K562 (cell line): Measurements from ENCODE around the gene POLD4. TPM values are rescaled to one million over a fixed set of nuclear protein-coding genes. Genes with fewer than 3 reads are reported as not detected.
A peak's percentile ranks its signal among the peaks of the same experiment; 100 is the strongest.

Experiments
- BRF2 ChIP-seq: IDR thresholded peaks from 3 replicates; pipeline ENCODE4 v1.6.1; 2011; ENCODE audit warnings: borderline replicate concordance, mild to moderate bottlenecking; ENCODE audit not compliant: insufficient read length, insufficient read depth
- CEBPB ChIP-seq: fragments of 450-650 bp; IDR thresholded peaks from 2 replicates; pipeline ENCODE4 v1.6.1; 2016; ENCODE audit warnings: missing genetic modification characterization, missing compliant biosample characterization
- ERF ChIP-seq: fragments of 450-650 bp; formaldehyde crosslinking; IDR thresholded peaks from 2 replicates; pipeline ENCODE4 v1.4.0; 2020; ENCODE audit warnings: mild to moderate bottlenecking, mixed read lengths
- HDAC3 ChIP-seq: fragments of 450-650 bp; IDR thresholded peaks from 2 replicates; pipeline ENCODE4 v1.6.1; 2018; ENCODE audit warnings: borderline replicate concordance, mild to moderate bottlenecking, moderate library complexity; ENCODE audit not compliant: partially characterized antibody
- JUND ChIP-seq, 2 experiments: IDR thresholded peaks; 2 replicates in 1 of 2; 3 replicates in 1 of 2; pipeline ENCODE4 v1.6.1; 2011; ENCODE audit warnings: borderline replicate concordance in 2 of 2, low read depth in 2 of 2, low read length in 2 of 2, improper control_type of control experiment in 1 of 2, missing biosample characterization in 1 of 2, missing genetic modification characterization in 1 of 2, missing genetic modification reagents in 1 of 2
- KAT2B ChIP-seq: IDR thresholded peaks from one replicate; pipeline ENCODE4 v1.6.1; 2012; ENCODE audit warnings: low read depth, mild to moderate bottlenecking, control low read depth, inconsistent platforms, low read length, moderate library complexity
- KAT8 ChIP-seq: fragments of 450-650 bp; IDR thresholded peaks from 2 replicates; pipeline ENCODE4 v1.6.1; 2016; ENCODE audit warnings: low read depth, mild to moderate bottlenecking
- KDM5B ChIP-seq: fragments of 200-600 bp; sonication (generic); IDR thresholded peaks from 2 replicates; pipeline ENCODE4 v1.6.1; 2012; ENCODE audit warnings: low read depth, mild to moderate bottlenecking, moderate library complexity, low read length, control low read depth, inconsistent platforms; ENCODE audit not compliant: insufficient replicate concordance
- MTA3 ChIP-seq: fragments of 450-650 bp; formaldehyde crosslinking; IDR thresholded peaks from 2 replicates; pipeline ENCODE4 v1.6.1; 2017; ENCODE audit warnings: mild to moderate bottlenecking, borderline replicate concordance
- MYC ChIP-seq, 2 experiments: fragments of 250-450 bp in 1 of 2; sonication (Bioruptor Pico) in 1 of 2; IDR thresholded peaks; 2 replicates each; pipeline versions ENCODE4 v1.5.1 to v1.6.1; 2012 to 2021; ENCODE audit warnings: low read depth in 2 of 2, borderline replicate concordance in 1 of 2, improper control_type of control experiment in 1 of 2, low read length in 1 of 2, mild to moderate bottlenecking in 1 of 2, moderate library complexity in 1 of 2
- NONO ChIP-seq, 2 experiments: fragments of 200-400 bp in 1 of 2; fragments of 450-650 bp in 1 of 2; formaldehyde crosslinking in 1 of 2; IDR thresholded peaks; 2 replicates each; pipeline ENCODE4 v1.6.1; 2017; ENCODE audit warnings: low read depth in 2 of 2, mild to moderate bottlenecking in 2 of 2, moderate library complexity in 2 of 2, low read length in 1 of 2
- NR1H2 ChIP-seq: sonication (generic); formaldehyde crosslinking; IDR thresholded peaks from 2 replicates; pipeline ENCODE4 v1.4.0; 2020; ENCODE audit warnings: mild to moderate bottlenecking, missing genetic modification reagents
- NR2C1 ChIP-seq, 2 experiments: fragments of 450-650 bp; IDR thresholded peaks; 2 replicates each; pipeline ENCODE4 v1.6.1; 2017; ENCODE audit warnings: mild to moderate bottlenecking in 2 of 2, antibody characterized with exemption in 1 of 2, inconsistent platforms in 1 of 2, missing compliant biosample characterization in 1 of 2, missing genetic modification characterization in 1 of 2
- NUFIP1 ChIP-seq: fragments of 450-650 bp; IDR thresholded peaks from 2 replicates; pipeline ENCODE4 v1.6.1; 2018; ENCODE audit not compliant: partially characterized antibody
- PATZ1 ChIP-seq: fragments of 250-450 bp; sonication (Bioruptor Pico); IDR thresholded peaks from 2 replicates; pipeline ENCODE4 v1.5.0; 2020; ENCODE audit warnings: mild to moderate bottlenecking, borderline replicate concordance
- POLR2A ChIP-seq: fragments of 450-650 bp; conservative IDR thresholded peaks from 2 replicates; pipeline ENCODE4 v1.6.1; 2016
- SMARCB1 ChIP-seq: IDR thresholded peaks from 2 replicates; pipeline ENCODE4 v1.6.1; 2011; ENCODE audit warnings: improper control_type of control experiment, low read depth; ENCODE audit not compliant: insufficient read length
- ZFPM2 ChIP-seq: fragments of 250-450 bp; sonication (Bioruptor Pico); IDR thresholded peaks from 2 replicates; pipeline ENCODE4 v1.5.1; 2022; ENCODE audit warnings: mild to moderate bottlenecking
- ZNF3 ChIP-seq: fragments of 250-450 bp; sonication (Bioruptor Pico); IDR thresholded peaks from 2 replicates; pipeline ENCODE4 v1.5.0; 2021; ENCODE audit warnings: mild to moderate bottlenecking, moderate library complexity
- ZNF398 ChIP-seq: fragments of 250-450 bp; sonication (Bioruptor Pico); IDR thresholded peaks from 2 replicates; pipeline ENCODE4 v1.8.0; 2021; ENCODE audit warnings: moderate library complexity, mild to moderate bottlenecking, inconsistent platforms
- ZNF57 ChIP-seq: fragments of 450-650 bp; formaldehyde crosslinking; IDR thresholded peaks from 2 replicates; pipeline ENCODE4 v1.4.0; 2020; ENCODE audit warnings: mild to moderate bottlenecking, moderate library complexity
- polyA plus RNA-seq, 8 experiments: library from polyadenylated mRNA; depleted of rRNA in 4 of 8; stranded (reverse) in 5 of 8; unstranded in 3 of 8; fragments of >200 nt; fragmentation: Nextera tagmentation in 2 of 8; fragmentation: Illumina TruSeq in 1 of 8; extraction: Ambion mirVana in 2 of 8; extraction: Trizol in 1 of 8; gene quantifications; 2 replicates each; pipeline versions ENCODE4 v1.2.1 to v1.2.3, GENCODE V29; 2011 to 2014; ENCODE audit warnings: inconsistent platforms in 1 of 8, missing spikeins in 1 of 8
- total RNA-seq, 7 experiments: library from RNA; depleted of rRNA in 6 of 7; stranded (reverse); fragments of >200 nt in 6 of 7; fragmentation: Illumina TruSeq in 2 of 7; extraction: Trizol in 2 of 7; gene quantifications; 2 replicates each; pipeline versions ENCODE4 v1.2.1 to v1.2.3, GENCODE V29; 2011 to 2021; ENCODE audit warnings: low replicate concordance in 1 of 7

POLD4 gene
- total and polyA plus RNA-seq, 9 of the 15 experiments (the other 6 are each of a cell fraction or from before 2014, with no cell fraction given) = 5.8 to 64.5 (median 18.3) TPM

GRCh38 chr11:67373648-67374570, 20.6 kb upstream of the POLD4 start (continued):
- TF ChIP-seq SMARCB1 (no peak), POLR2A (peak; percentile 70), ZNF398 (CRISPR knock-in tag) (no peak), ZNF57 (CRISPR knock-in tag) (no peak), NONO (IDR thresholded peaks at IDR 0.05; ENCODE audit: low read depth in 2 of 2, low read length in 1 of 2) (0 out of 4 replicates have a peak, but pooled peaks of 1 of the 2 experiments have one; percentile 24), HDAC3 (no peak), NUFIP1 (no peak), MYC (IDR thresholded peaks at IDR 0.05; ENCODE audit: low read depth, low read length) (peak; percentile 60; the same call in 1 of the 2 replicates), MYC (CRISPR knock-in tag; IDR thresholded peaks at IDR 0.05; ENCODE audit: borderline replicate concordance, low read depth) (no peak; the same call in 1 of the 2 replicates), ERF (CRISPR knock-in tag) (0 out of 2 replicates have a peak, but pooled peaks have one; percentile 25), KAT8 (no peak), KAT2B (no peak), JUND (IDR thresholded peaks at IDR 0.05; ENCODE audit: borderline replicate concordance, low read depth, low read length) (0 out of 2 replicates have a peak, but pooled peaks have one; percentile 49), JUND (tag; IDR thresholded peaks at IDR 0.05; ENCODE audit: borderline replicate concordance, low read depth, low read length) (peak; percentile 31; the same call in 1 of the 3 replicates), PATZ1 (CRISPR knock-in tag) (no peak), CEBPB (tag) (peak; percentile 86), MTA3 (peak; percentile 71), NR1H2 (CRISPR knock-in tag) (no peak), ZFPM2 (CRISPR knock-in tag) (no peak), KDM5B (peak; percentile 57), ZNF3 (CRISPR knock-in tag) (no peak), NR2C1 (IDR thresholded peaks at IDR 0.05) (no peak), NR2C1 (tag; IDR thresholded peaks at IDR 0.05) (no peak), BRF2 (no peak)
